ENCODE data around the gene PDYN.
A peak's percentile ranks its signal among the peaks of the same experiment; 100 is the strongest.

The PDYN gene

GRCh38 chr20:1935696-1936366 is 58.0 kb downstream of the PDYN start:
- no peak for DNase-seq
- Mint-ChIP-seq H3K4me1 (no peaks in the 10 kb centered on the region), H3K27me3 (peaks cover 32% of the 10 kb centered on the region), H3K4me3 (no peak overlapping the region), H3K27ac (no peak overlapping the region), H3K9me3 (no peaks in the 10 kb centered on the region)
- ATAC-seq = no peak

- DNase-seq = no peak
- Mint-ChIP-seq H3K27me3 (peaks cover 35% of the 10 kb centered on the region), H3K27ac (no peak overlapping the region)
These were observed 58.9 kb downstream of the PDYN start for GRCh38 chr20:1934721-1935573.

GRCh38 chr20:1934156-1934555 is 59.7 kb downstream of the PDYN start:
- Mint-ChIP-seq H3K9me3 (no peaks in the 10 kb centered on the region), H3K27me3 (peaks cover 43% of the 10 kb centered on the region), H3K4me3 (no peak overlapping the region), H3K4me1 (no peaks in the 10 kb centered on the region), H3K27ac (no peak overlapping the region)
- DNase-seq (no peak), ATAC-seq (no peak)

More at GRCh38 chr20:1934721-1935573, 58.9 kb downstream of the PDYN start:
- Mint-ChIP-seq H3K4me1 (no peaks in the 10 kb centered on the region), H3K9me3 (no peaks in the 10 kb centered on the region), H3K4me3 (no peak overlapping the region)
- ATAC-seq = no peak

- H3K27me3 Mint-ChIP-seq = peaks cover 50% of the 10 kb centered on the region
- H3K9me3 Mint-ChIP-seq = no peaks in the 10 kb centered on the region
- DNase-seq (no peak), ATAC-seq (no peak)
- no peak overlapping the region for H3K27ac Mint-ChIP-seq
- H3K4me3 Mint-ChIP-seq = no peak overlapping the region
- no peaks in the 10 kb centered on the region for H3K4me1 Mint-ChIP-seq
These were observed 60.4 kb downstream of the PDYN start for GRCh38 chr20:1933465-1933870.

GRCh38 chr20:1932971-1933370 is 60.9 kb downstream of the PDYN start:
- H3K4me3 Mint-ChIP-seq = no peak overlapping the region
- H3K4me1 Mint-ChIP-seq = no peaks in the 10 kb centered on the region
- ATAC-seq (no peak), DNase-seq (no peak)
- H3K27ac Mint-ChIP-seq = no peak overlapping the region
- H3K27me3 Mint-ChIP-seq = peaks cover 55% of the 10 kb centered on the region
- H3K9me3 Mint-ChIP-seq = no peaks in the 10 kb centered on the region

- no peaks in the 10 kb centered on the region for H3K9me3 Mint-ChIP-seq
- no peak overlapping the region for H3K4me3 Mint-ChIP-seq
- peaks cover 55% of the 10 kb centered on the region for H3K27me3 Mint-ChIP-seq
- no peaks in the 10 kb centered on the region for H3K4me1 Mint-ChIP-seq
- ATAC-seq (no peak), DNase-seq (no peak)
- H3K27ac Mint-ChIP-seq = peak overlapping the region in 1 of 2 donors; percentile 51
These were observed 62.0 kb downstream of the PDYN start for GRCh38 chr20:1931830-1932229.

DNA sequence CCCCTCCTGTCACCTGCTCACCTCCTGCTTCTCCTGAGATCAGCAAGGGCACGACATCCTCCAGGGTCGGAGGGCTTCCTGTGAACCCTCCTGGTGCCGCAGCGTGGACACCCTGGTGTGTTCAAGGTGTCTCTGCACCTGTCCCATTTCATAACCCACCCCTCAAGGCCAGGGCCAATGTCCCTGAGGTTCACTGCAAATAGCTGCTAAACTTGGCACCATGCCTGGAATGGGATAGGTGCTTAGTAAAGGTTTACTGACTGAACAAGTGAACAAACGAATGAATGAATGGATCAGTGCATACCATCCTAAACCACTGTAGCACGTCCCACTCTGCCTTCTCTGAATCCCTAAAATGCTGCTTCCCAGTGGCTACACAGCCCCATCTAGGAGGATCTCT is 63.7 kb downstream of the PDYN start:
- no peak for ATAC-seq
- Mint-ChIP-seq H3K4me3 (no peak overlapping the region), H3K9me3 (no peaks in the 10 kb centered on the region), H3K27me3 (peaks cover 63% of the 10 kb centered on the region), H3K27ac (peak overlapping the region in 1 of 2 donors; percentile 61), H3K4me1 (no peaks in the 10 kb centered on the region)
- DNase-seq = no peak

GRCh38 chr20:1929460-1929859 is 64.4 kb downstream of the PDYN start:
- DNase-seq (no peak), ATAC-seq (no peak)
- Mint-ChIP-seq H3K4me1 (no peaks in the 10 kb centered on the region), H3K4me3 (no peak overlapping the region), H3K9me3 (no peaks in the 10 kb centered on the region), H3K27me3 (peaks cover 63% of the 10 kb centered on the region), H3K27ac (no peak overlapping the region)

GRCh38 chr20:1928782-1929181 is 65.1 kb downstream of the PDYN start:
- DNase-seq (no peak), ATAC-seq (no peak)
- Mint-ChIP-seq H3K27me3 (peaks cover 63% of the 10 kb centered on the region), H3K27ac (no peak overlapping the region), H3K4me1 (no peaks in the 10 kb centered on the region), H3K9me3 (no peaks in the 10 kb centered on the region), H3K4me3 (no peak overlapping the region)
